Stimulated activated effector memory CD8-positive, alpha-beta T cell treated with anti-CD3 and anti-CD28 coated beads, Interleukin-12 subunit alpha, Interleukin-12 subunit beta, amount 100 ng/mL, for 72 hours (primary cell): ENCODE measurements around the gene CENPQ.

Experiments
- ATAC-seq: fragments of 150-1000 bp; cut with Tn5 transposase; 2 replicates; pipeline ENCODE4 v1.10.0; 2021
- DNase-seq, 2 donors: peaks; one replicate each; pipeline ENCODE4 v3.0.0; 2021 to 2022; ENCODE audit warnings: low spot score in 2 of 2
- H3K27ac Mint-ChIP-seq: one replicate; pipeline ENCODE4 v1.8.0; 2022; ENCODE audit warnings: mild to moderate bottlenecking, mixed read lengths
- H3K36me3 Mint-ChIP-seq: one replicate; pipeline ENCODE4 v1.8.0; 2022; ENCODE audit warnings: mild to moderate bottlenecking, mixed read lengths
- H3K4me1 Mint-ChIP-seq: one replicate; pipeline ENCODE4 v1.8.0; 2022; ENCODE audit warnings: mixed read lengths
- H3K4me3 Mint-ChIP-seq: one replicate; pipeline ENCODE4 v1.8.0; 2022; ENCODE audit warnings: mild to moderate bottlenecking, mixed read lengths
- H3K9me3 Mint-ChIP-seq: one replicate; pipeline ENCODE4 v1.8.0; 2022; ENCODE audit warnings: mixed read lengths

Gene CENPQ

DNA sequence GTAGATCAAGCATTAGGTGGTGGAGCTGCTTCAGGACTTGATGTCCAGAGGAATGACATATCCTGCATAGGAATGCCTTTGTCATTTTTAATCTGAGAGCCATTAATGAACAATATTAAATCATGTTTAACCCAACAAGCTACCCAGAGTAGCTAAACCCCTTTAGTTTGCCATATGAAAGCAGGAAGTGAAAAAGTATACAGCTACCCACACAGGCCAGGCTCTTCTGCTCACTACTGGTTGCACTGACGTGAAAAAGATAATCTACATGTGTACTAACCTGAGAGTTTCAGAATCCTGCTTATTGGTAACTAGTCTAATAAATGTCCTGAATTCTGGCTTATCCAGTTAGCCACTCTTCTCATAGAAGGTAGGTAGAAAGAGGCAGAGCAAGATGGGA is 56.5 kb downstream of the CENPQ start:
- no peaks in the 10 kb centered on the region for H3K9me3 Mint-ChIP-seq
- no peak overlapping the region for H3K4me3 Mint-ChIP-seq
- no peaks in the 10 kb centered on the region for H3K4me1 Mint-ChIP-seq
- ATAC-seq (no peak), DNase-seq (no peak)
- H3K36me3 Mint-ChIP-seq: no peaks in the 10 kb centered on the region
- H3K27ac Mint-ChIP-seq: no peak overlapping the region

DNA sequence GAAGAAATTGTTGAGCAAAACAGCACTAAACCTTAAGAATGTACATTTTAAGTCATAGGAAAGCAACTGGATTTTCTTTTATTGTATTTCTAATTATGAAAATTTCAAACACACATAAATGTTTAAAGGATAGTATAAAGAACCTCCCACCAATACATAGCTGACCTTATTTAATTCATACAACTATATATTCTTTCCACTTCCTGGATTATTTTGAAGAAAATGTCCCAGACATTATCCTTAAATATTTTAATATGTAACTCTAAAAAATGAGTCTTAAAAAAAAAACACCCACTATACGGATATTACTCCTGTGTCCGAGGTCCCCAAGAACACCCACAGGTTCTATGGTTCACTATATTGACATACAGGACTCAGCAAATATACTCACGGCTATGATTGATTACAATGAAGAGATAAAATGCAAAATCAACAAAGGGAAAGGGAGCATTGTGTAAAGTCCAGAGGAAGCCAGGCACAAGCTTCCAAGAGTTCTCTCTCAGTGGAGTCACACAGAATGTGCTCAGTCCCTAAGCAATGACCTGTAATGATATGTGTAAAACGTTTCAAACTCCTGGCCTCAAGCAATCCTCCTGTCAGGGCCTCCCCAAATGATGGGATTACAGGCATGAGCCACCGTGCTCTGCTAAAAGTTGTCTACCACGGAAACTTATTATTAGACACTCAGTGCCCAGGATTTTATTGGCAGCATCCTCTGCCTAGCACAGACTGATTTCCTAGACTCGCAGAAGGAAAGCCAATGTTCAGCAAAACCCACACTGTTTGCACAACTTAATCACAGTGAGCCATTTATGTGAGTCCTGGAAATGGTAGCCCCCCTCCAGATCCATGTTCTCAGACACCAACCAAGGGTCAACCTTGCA is 59.8 kb downstream of the CENPQ start:
- Mint-ChIP-seq H3K27ac (no peak overlapping the region), H3K36me3 (no peaks in the 10 kb centered on the region), H3K9me3 (no peaks in the 10 kb centered on the region), H3K4me3 (no peak overlapping the region), H3K4me1 (no peaks in the 10 kb centered on the region)
- DNase-seq (no peak), ATAC-seq (no peak)

DNA sequence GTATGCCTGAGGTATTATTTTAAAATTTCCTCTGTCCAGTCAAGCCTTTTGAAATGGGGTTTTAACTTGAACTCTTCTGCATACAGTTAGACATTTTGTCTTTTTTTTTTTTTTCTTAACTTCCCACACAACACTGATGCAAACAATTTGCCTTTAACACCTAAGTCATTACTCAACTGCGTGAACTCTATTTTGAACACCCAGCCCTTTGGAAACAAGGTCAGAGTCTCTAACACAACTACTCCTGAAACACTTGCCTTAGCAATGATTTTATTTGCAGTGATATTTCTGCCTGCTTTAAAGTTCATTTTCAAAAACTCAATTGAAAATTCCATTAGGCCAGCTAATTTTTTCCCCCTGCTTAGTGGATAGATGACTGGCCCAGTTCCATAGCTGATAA is 60.7 kb downstream of the CENPQ start:
- DNase-seq (no peak), ATAC-seq (no peak)
- H3K4me3 Mint-ChIP-seq: no peak overlapping the region

DNA sequence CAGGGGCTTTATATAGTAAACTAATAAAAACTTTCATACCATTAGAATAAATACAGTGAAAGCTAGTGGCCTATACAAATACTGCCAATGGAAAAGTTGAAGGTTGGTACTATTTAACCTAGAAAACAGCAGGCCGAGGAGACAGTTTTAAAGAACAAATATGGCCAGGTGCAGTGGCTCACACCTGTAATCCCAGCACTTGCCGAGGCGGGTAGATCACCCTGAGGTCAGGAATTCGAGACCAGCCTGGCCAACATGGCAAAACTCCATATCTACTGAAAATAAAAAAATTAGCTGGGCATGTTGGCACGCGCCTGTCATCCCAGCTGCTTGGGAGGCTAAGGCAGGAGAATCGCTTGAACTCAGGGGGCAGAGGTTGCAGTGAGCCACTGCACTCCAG is 61.4 kb downstream of the CENPQ start:
- Mint-ChIP-seq H3K9me3 (no peaks in the 10 kb centered on the region), H3K4me1 (no peaks in the 10 kb centered on the region), H3K36me3 (no peaks in the 10 kb centered on the region), H3K4me3 (no peak overlapping the region), H3K27ac (no peak overlapping the region)
- ATAC-seq (no peak), DNase-seq (no peak)

More for the DNA sequence above, 60.7 kb downstream of the CENPQ start:
- no peak overlapping the region for H3K27ac Mint-ChIP-seq
- H3K4me1 Mint-ChIP-seq: no peaks in the 10 kb centered on the region
- no peaks in the 10 kb centered on the region for H3K9me3 Mint-ChIP-seq
- H3K36me3 Mint-ChIP-seq: no peaks in the 10 kb centered on the region

DNA sequence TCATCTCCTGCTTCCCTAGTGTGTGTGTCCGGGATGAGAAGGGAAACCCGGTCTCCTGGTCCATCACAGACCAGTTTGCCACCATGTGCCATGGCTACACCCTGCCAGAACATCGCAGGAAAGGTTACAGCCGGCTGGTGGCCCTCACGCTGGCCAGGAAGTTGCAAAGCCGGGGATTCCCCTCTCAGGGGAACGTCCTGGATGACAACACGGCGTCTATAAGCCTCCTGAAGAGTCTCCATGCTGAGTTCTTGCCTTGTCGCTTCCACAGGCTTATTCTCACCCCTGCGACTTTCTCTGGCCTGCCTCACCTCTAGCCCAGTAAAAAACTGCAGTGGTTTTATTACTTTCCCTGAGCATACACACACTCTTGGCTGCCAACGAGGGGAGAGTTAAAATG is 63.4 kb downstream of the CENPQ start:
- DNase-seq (no peak), ATAC-seq (no peak)
- H3K4me3 Mint-ChIP-seq: no peak overlapping the region
- H3K9me3 Mint-ChIP-seq: no peaks in the 10 kb centered on the region
- no peak overlapping the region for H3K27ac Mint-ChIP-seq
- H3K36me3 Mint-ChIP-seq: no peaks in the 10 kb centered on the region
- H3K4me1 Mint-ChIP-seq: no peaks in the 10 kb centered on the region

DNA sequence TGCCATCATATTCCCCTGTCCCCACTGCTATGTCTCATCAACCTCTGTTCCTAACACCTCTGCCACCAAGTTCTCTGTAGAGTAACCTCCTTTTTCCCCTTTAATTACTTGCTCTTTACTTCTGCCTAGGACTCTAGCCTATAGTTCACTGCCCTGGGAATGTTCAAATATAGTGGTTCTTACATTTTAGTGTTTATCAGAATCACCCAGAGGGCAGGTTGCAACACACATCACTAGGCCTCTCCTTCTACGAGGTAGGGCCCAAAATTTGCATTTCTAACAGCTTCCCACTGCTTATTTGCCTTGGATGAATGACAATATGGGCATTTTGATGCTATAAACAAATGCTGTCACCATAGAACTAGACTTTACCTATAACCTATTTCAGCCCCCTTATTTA is 64.2 kb downstream of the CENPQ start:
- H3K4me1 Mint-ChIP-seq: no peaks in the 10 kb centered on the region
- ATAC-seq (no peak), DNase-seq (no peak)
- no peaks in the 10 kb centered on the region for H3K9me3 Mint-ChIP-seq
- H3K27ac Mint-ChIP-seq: no peak overlapping the region
- no peaks in the 10 kb centered on the region for H3K36me3 Mint-ChIP-seq
- no peak overlapping the region for H3K4me3 Mint-ChIP-seq

DNA sequence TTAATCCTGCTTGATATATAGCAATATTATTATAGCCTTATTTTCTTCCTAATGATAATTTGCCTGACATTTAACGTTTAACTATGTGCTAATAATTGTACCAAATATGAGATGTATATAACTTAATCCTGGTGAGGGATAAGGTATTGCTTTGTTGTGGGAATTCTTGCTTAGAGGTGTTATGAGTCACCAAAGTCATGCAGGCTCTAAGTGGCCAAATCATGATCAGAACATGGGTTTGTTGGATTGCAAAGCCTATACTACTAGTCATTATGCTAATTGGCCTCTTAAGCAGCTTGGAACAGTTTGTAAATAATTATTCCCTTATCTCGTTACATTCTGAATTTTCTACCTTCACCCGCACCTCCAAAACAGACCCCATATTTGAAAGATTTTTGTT is 65.4 kb downstream of the CENPQ start:
- no peaks in the 10 kb centered on the region for H3K36me3 Mint-ChIP-seq
- DNase-seq (no peak), ATAC-seq (no peak)
- no peak overlapping the region for H3K4me3 Mint-ChIP-seq
- H3K27ac Mint-ChIP-seq: no peak overlapping the region
- no peaks in the 10 kb centered on the region for H3K4me1 Mint-ChIP-seq
- no peaks in the 10 kb centered on the region for H3K9me3 Mint-ChIP-seq

DNA sequence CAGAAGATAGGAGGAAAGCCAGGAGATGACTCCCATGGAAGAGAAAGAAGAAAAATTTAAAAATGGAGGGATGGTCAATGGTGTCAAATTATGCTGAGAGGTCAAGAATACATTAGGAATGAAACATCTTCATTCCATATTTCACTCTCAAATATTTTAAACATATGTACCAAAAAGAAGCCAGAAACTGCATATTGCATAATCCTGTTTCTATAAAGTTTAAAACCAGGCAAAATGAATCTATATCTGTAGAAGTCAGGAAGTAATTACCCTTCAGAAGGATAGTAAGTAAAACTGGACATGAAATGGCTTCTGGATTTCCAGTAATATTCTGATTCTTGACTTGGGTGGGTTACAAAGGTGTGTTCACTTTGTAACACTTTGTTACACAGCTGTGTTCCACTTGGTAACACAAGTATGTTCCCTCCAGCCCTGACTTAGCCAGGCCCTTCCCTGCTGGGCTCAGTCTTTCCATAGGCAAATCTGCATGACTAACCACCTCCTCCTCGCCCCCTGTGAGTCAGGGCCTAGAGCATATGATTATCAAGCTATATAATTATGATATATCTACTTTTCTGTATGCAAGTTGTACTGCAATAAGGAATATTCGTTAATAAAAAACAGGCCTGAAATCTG is 67.1 kb downstream of the CENPQ start:
- H3K9me3 Mint-ChIP-seq: no peaks in the 10 kb centered on the region
- no peak for DNase-seq
- no peaks in the 10 kb centered on the region for H3K36me3 Mint-ChIP-seq
- no peak for ATAC-seq
- H3K4me1 Mint-ChIP-seq: no peaks in the 10 kb centered on the region
- H3K4me3 Mint-ChIP-seq: no peak overlapping the region
- H3K27ac Mint-ChIP-seq: no peak overlapping the region

DNA sequence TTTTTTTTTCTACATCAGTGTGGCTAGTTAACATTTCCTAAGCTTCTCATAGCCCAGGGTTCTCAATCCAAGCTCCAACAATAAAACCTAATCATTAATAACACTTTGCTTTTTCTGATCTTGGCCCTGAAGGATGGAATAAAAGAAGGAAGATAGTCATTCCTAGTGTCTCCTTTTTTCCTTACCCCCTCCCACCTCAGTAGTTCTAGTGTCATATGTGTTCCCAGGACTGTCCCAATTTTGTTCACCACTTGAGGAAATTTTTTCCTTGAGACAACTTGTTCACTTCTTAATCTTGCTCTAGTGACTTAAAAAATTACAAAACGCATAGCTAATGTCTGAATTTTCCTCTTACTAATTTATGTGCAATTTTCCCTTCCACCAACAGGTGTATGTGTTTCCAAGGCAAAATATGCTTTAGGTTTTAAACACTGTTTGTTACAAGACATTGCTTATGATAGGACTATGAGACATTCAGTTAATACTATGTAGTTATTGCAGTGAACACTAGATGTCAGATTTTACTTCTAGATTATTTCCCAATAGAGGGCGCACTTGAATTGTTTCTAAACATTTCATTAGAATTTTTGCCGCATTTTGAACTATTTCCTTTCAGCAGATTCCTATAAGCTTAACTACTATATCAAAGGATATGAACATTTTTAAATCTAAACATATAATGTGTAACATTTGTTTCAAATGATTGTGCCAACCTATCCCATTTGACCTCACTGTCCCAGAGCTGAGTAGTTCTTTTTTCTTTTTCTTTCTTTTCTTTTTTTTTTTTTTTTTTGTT is 68.8 kb downstream of the CENPQ start:
- DNase-seq: no peak
- peak; percentile 69 for ATAC-seq
- no peak overlapping the region for H3K27ac Mint-ChIP-seq
- no peaks in the 10 kb centered on the region for H3K4me1 Mint-ChIP-seq
- no peak overlapping the region for H3K4me3 Mint-ChIP-seq
- no peaks in the 10 kb centered on the region for H3K9me3 Mint-ChIP-seq
- H3K36me3 Mint-ChIP-seq: no peaks in the 10 kb centered on the region

DNA sequence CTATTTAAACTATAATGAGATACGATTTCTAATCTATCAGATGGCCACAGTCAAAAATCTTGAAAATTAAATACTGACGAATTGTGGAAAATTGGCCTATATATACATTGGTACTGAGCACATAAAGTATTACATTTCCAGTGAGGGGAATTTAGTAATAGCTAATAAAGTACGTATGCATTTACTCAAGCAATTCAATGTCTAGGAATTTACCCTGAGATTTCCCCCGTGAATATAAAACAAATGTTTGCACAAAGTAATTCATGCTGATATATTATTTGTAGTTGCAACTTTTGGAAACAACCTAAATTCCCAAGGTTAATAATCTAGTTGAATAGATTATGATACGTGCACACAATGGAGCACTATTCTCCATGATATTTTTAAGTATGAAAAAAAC is 72.6 kb downstream of the CENPQ start:
- Mint-ChIP-seq H3K27ac (no peak overlapping the region), H3K36me3 (no peaks in the 10 kb centered on the region), H3K9me3 (no peaks in the 10 kb centered on the region), H3K4me3 (no peak overlapping the region), H3K4me1 (no peaks in the 10 kb centered on the region)
- DNase-seq (no peak), ATAC-seq (no peak)

DNA sequence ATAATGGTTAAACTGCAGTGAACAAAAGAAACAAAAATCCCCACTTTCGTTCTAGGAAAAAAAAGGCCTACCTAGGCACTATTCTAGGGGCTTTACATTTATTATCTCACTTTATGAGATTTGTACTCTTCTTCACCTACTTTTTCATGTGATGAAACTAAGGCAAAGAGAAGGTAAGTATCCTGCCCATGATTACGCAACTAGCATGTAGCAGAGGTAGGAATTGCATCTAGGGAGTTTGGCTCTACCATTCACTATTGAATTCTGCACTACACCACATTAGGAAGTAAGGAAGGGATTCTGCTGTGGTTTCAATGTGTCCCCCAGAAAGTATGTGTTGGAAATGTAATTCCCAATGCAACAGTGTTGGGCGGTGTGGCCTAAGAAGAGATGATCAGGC is 75.9 kb downstream of the CENPQ start:
- no peaks in the 10 kb centered on the region for H3K9me3 Mint-ChIP-seq
- no peak for ATAC-seq
- no peak for DNase-seq
- H3K27ac Mint-ChIP-seq: no peak overlapping the region
- no peaks in the 10 kb centered on the region for H3K36me3 Mint-ChIP-seq
- no peak overlapping the region for H3K4me3 Mint-ChIP-seq
- H3K4me1 Mint-ChIP-seq: no peaks in the 10 kb centered on the region

DNA sequence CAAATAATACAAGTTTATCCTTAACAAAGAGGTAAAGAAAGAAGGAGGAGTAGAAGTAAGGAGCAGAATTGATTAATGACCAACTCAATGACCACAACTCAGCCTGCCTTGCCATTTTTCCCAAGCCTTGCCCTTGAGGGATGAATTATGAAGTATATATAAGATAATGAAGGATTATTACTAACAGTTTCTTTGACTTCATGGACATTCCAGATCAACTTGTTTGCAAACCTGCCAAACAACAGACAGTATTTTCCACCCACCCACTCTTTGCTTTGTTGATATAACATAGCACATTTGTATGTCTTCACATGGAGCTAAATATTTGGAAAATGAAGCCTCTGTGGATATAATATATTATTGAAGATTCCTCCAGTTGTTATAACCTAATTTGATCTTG is 77.4 kb downstream of the CENPQ start:
- H3K4me1 Mint-ChIP-seq: no peaks in the 10 kb centered on the region
- no peaks in the 10 kb centered on the region for H3K36me3 Mint-ChIP-seq
- DNase-seq (no peak), ATAC-seq (no peak)
- H3K27ac Mint-ChIP-seq: no peak overlapping the region
- no peak overlapping the region for H3K4me3 Mint-ChIP-seq
- no peaks in the 10 kb centered on the region for H3K9me3 Mint-ChIP-seq

DNA sequence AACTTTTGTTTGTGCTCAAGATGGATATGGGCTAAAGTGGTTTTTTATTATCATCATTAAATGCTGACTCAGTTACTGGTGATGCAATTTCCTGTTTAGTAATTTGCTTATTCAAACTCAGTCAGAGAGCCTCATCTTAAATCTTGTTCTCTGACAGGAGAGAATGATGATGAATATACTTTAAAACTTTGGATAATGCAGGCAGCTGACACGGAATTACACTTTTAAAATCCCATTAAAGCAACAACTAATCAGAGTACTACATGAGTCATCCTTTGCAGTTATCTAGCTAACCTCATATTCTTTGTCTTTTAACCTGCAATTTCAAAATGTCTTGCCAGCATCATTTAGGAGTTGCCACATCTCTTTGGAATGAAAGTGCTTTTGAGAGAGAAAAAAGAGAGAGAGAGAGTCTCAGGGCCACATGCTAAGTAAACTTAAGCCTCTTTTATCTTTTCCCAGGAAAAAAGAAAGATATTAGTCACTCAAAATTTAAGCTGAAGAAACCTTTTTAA is 78.1 kb downstream of the CENPQ start:
- Mint-ChIP-seq H3K9me3 (no peaks in the 10 kb centered on the region), H3K36me3 (no peaks in the 10 kb centered on the region), H3K4me3 (no peak overlapping the region), H3K4me1 (no peaks in the 10 kb centered on the region), H3K27ac (no peak overlapping the region)
- ATAC-seq (no peak), DNase-seq (no peak)

DNA sequence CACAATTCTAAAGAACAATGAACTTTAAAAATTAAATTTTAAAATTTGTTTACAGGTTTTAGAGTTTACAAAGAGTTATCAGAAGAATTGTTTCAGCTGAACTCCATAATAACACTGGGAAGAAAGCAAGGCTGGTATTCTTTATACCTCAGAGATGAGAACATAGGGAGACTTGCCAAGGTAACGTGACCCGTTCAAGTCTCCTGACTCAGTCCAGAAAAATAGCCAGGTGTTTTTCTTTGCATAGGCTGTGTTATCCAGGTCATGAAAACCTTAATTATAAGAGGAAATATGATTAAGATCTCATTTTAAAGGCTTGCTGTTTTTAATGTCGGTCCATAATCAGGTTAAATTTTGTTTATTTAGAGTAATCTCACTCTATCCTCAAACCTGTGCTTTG is 78.8 kb downstream of the CENPQ start:
- Mint-ChIP-seq H3K36me3 (no peaks in the 10 kb centered on the region), H3K4me3 (no peak overlapping the region), H3K9me3 (no peaks in the 10 kb centered on the region), H3K27ac (no peak overlapping the region), H3K4me1 (no peaks in the 10 kb centered on the region)
- ATAC-seq (no peak), DNase-seq (no peak)
